GM08714 (cell line): Measurements from ENCODE around the gene RFXAP.

ENCODE experiments used
- H3K4me3 ChIP-seq: fragments of 200-500 bp; sonication (Bioruptor generic); 2 replicates; pipeline ENCODE4 v1.5.1; 2014; ENCODE audit warnings: mild to moderate bottlenecking, low read length, inconsistent platforms
- ZNF274 ChIP-seq: IDR thresholded peaks from 2 replicates; pipeline ENCODE4 v1.6.1; 2012; ENCODE audit warnings: mild to moderate bottlenecking, low read depth, low read length

The RFXAP gene

DNA sequence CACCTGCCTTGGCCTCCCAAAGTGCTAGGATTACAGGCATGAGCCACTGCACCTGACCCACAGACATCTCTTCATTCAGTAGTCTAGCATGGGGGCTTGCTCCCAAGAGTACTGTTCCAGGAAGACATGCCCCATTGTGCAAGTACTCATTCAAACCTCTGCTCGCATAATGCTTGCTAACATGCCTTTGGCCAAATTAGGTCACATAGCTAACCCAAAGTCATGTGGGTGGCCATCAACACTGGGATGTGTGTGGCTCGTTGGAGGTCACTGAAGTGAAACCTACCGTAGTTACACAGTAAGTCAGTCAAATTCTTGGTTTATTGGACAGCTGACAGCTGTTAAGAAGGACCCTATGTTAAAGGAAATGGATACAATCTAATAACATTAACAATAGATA, 20.3 kb downstream of the RFXAP start:
- TF ChIP-seq ZNF274: no peak
- no peak overlapping the region for H3K4me3 ChIP-seq

DNA sequence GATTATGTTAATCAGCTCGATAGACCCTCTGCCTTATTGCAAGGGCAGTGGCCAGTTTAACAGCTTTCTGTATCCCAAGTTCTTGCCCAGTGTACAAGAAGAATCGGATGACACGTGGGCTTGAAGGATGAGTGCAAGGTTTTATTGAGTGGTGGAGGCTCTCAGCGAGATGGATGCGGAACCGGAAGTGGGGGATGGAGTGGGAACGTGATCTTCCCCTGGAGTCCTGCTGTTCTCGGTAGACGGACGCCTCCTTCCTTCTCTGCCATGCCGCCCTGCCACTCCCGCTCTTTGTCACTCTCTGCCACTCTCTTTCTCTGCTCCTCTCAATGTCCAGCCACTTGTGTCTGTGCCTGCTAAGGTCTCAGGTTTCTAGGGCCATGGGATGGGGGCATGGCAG, 21.0 kb downstream of the RFXAP start:
- TF ChIP-seq ZNF274: no peak
- H3K4me3 ChIP-seq: peak overlapping the region; percentile 0; the same call in 1 of the 2 replicates

DNA sequence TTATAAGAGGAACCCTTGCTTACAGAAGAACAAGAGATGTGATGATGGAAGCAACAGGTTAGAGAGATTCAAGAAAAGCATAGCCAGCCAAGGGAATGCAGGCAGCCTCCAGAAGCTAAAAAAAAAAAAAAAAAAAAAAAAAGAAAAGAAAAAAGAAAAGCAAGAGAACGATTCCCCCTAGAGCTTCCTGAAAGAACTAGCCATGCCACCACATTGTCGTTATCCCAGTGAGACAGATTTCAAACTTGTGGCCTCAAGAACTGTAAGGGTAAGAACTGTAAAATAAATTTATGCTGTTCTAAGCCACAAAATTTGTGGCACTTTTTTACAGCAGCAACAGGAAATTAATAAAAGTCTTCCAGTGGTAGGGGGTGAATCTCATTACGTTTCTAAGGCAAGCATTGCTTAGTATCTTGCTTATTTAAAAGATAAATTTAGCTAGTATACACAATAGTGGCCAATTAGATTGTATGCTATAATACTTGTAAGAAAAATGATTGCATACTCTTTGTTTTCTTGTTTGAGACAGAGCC, 21.8 kb downstream of the RFXAP start:
- H3K4me3 ChIP-seq: no peak overlapping the region
- no peak for TF ChIP-seq ZNF274

DNA sequence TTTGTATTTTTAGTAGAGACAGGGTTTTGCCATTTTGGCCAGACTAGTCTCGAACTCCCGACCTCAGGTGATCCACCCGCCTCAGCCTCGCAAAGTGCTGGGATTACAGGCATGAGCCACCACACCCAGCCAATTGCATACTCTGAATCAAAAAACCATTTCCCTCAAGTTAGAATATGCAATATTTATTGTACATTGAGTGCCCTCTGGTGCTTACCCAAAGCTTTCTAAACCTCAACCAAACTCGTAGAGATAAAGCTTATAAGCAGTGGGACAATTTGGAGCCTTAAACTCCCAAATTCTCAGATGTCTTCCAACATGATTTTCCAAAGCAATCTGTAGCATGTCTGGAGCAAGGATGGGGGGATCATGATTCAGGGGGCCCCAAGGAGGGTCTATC, 22.4 kb downstream of the RFXAP start:
- no peak for TF ChIP-seq ZNF274
- H3K4me3 ChIP-seq: no peak overlapping the region

DNA sequence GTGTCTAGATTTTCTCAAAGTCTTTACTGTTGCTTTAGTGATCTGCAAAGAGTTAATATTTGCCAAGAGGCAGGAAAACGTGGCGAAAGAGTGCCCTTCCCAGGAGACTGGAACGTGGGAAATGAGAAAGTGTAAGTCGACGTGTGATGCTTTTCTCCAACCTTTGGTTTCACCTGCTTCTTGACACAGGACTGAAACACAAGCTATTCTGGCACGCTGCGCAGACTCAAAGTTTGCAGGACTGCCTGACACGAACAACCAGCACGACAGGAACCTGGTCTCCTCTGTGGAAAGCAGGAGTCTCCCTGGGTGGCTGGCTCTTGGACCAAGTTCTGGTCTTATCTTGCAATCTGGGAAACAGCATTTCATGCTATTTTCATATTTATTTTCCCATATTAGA, 28.6 kb downstream of the RFXAP start:
- no peak for TF ChIP-seq ZNF274
- no peak overlapping the region for H3K4me3 ChIP-seq

DNA sequence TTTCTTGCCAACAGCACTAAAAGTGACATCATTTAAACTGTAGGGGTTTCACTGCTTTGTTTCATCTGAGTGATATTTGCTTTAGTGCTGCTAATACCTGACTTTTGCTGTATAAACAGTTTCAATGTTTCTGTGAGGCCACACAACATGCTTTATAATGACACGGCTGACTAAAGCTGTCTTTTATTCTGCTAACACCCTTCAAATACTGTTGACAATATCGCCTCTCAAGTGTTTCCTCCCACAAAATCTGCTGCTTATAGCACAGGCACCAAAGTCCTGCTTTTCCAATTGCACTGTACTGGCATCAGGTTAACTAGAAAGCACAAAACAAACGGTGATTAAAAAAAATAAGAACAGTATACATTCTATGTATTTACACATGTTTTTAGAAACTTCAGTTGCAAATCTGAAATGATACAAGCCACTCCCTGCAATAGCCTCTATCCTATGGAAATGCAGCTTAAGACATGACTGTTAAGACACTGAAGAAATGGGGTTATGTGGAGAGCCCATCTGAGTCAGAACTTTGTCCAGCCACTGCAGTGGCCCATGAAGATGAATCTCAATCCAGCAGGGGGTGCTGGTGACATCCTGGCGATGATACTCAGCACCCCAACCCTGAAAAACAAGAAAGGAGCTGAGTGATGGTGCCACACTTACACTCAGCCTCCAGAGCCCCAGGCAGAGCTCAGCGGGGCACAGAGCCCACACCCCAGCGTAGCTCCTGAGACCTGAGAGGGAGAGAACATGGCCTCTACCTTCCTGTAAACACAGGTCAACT, 29.4 kb downstream of the RFXAP start:
- TF ChIP-seq ZNF274: no peak
- no peak overlapping the region for H3K4me3 ChIP-seq

DNA sequence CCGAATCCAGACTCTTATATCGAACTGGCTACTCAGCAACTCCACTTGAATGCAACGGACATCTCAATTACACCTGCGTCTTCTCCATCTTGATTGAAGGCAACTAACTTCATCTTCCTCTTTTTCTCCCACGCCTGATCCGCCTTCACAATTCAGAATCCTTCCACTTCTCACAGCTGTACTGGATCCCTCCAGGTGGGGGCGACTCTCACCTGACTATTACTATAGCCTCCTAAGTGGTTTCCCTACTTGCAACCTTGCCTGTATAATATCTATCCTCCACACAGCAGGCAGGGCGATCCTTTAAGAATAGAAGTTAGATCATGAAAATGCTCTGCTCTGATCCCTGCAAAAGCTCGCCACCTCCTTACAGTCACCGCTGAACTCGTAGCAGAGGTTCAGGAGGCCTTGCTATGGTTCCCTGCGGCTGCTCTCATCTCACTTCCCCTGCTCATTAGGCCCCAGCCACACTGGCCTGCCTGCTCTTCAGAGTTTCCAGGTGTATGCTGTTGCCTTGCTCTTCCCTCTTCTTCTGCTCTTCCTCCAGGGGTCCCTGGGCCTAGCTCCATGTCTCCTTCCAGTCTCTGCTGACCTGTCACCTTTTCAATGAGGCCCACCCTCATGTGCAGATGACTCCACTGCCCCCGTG, 31.9 kb downstream of the RFXAP start:
- no peak for TF ChIP-seq ZNF274

DNA sequence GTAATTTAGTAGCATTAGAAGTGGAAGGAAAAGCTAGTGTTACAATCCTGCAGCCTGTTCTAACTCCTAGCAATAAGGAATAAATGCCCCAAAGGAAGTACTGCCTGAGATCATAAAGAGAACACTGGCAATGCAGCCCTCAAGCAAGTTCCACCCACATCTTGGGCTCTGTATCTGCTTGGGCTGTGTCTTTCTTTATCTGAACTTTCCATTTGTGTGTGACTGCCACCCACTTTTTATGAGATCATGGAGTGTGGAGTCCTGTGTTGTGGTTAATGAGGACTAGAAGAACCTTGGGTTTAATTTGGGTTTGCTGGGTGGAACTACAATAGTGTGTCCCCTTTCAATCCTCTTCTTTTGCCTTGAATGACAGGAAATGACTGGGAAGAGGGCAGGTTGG, 38.2 kb downstream of the RFXAP start:
- no peak for TF ChIP-seq ZNF274
- H3K4me3 ChIP-seq: no peak overlapping the region

More for the DNA sequence above, 31.9 kb downstream of the RFXAP start:
- H3K4me3 ChIP-seq: no peak overlapping the region

DNA sequence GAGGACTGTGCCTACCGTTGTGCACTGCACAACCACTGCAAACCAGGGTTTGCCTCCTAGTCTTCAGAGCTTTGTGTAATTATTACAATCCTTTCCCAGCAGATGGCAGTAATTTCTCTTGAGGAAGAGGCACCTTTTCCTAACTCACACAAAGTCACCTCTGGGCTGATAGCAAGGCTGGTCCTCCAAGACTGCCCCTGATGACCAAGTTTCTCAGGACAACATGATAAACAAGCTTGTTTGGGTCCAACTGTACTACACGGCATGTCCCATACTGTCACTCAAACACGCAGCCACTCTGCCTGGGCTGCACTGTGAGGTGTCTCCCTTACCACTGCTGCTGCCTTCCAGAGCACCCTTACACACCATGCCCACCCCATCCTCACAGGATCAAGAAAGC, 39.3 kb downstream of the RFXAP start:
- H3K4me3 ChIP-seq: no peak overlapping the region
- TF ChIP-seq ZNF274: no peak

DNA sequence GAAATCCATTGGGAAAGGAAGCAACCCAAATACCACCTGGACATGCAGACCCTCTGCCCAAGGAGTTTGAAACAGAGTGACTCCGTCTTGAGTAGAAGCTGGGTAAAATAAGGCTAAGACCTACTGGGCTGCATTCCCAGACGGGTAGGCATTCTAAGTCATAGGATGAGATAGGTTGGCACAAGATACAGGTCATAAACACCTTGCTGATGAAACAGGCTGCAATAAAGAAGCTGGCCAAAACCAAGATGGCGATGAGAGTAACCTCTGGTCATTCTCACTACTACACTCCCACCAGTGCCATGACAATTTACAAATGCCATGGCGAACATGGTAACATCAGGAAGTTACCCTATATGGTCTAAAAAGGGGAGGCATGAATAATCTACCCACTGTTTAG, 40.2 kb downstream of the RFXAP start:
- no peak overlapping the region for H3K4me3 ChIP-seq
- no peak for TF ChIP-seq ZNF274

DNA sequence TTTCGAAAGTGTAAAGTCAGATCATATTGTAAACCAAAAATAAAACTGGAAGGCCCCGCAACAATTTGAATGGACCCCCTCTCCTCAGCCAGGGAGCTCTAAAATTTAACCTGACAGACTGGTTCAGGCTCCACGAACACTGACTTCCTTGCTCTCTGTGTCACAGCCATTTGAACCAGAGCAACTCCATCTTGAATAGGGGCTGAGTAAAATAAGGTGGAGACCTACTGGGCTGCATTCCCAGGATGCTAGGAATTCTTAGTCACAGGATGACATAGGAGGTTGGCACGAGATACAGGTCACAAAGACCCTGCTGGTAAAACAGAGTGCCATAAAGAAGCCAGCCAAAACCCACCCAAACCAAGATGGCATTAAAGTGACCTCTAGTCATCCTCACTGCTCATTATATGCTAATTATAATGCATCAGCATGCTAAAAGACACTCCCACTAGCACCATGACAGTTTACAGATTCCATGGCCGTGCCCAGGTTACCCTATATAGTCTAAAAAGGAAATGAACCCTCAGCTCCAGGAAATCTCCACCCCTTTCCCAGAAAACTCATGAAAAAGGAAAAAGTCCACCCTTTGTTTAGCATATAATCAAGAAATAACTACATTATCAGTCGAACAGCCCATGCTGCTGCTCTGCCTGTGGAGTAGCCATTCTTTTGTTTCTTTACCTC, 43.1 kb downstream of the RFXAP start:
- no peak for TF ChIP-seq ZNF274
- H3K4me3 ChIP-seq: no peak overlapping the region

DNA sequence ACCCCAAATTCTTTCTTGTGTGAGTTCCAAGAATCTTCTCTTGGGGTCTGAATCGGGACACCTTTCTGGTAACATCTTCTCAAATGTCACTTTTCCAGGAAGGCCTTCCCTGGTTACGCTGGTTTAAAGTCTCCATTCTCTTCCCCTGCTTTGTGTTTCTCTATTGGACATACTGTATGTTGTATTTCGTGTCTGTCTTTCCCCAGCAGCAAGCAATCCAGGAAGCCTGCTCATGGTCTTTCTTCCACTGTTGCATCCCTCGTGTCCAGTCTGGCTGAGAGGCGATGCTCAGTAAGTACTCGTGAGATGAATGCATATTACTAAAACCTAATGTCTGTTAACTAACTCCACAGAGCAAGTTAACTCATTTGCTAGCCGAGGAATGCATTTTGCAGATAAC, 43.7 kb downstream of the RFXAP start:
- H3K4me3 ChIP-seq: no peak overlapping the region

DNA sequence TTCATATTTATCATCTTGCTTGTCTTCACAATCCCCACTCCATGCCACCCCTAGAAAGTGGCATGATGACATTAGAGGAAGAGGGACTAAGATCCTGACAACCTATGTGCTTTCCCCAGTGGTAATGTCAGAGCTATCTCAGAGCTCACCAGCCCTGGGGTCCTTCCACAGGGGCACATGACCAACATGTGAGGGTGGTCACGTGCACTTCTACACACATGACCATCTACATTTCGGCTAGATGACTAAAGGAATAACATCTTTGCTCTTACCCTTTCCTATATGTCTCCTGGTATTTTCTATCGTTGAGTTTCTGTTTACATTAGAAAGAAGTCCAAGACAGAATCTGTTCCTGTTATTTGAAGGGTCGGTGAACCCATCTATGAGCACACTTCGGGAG, 46.2 kb downstream of the RFXAP start:
- no peak overlapping the region for H3K4me3 ChIP-seq
- TF ChIP-seq ZNF274: no peak

More for the DNA sequence above, 43.7 kb downstream of the RFXAP start:
- no peak for TF ChIP-seq ZNF274

DNA sequence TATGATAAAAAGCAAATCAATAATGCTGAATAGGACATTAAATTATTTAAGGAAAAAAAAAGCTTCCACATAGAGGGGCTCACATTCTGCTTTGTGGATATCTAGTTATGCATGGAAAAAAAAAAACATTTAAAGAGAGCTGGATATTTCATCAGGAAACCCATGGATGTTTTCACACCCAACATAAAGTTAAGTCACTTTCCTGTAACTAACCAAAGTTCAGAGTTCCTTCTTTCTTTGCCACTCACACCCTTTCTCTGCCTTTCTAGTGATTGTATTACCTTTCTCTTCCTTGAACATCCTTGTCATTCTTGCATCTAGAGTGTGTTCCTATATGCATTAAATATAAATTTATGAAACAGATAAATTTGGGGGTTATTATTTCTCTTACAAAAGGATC, 47.2 kb downstream of the RFXAP start:
- H3K4me3 ChIP-seq: no peak overlapping the region
- TF ChIP-seq ZNF274: no peak
